HCT116 (cell line): ENCODE measurements around the gene OGDHL.
"Not testable (repeated sequence)": the region's sequence is repeated elsewhere in the genome, so short reads cannot be mapped to it uniquely, and the experiment has no call there.

Source experiments
- ATF3 ChIP-seq: IDR thresholded peaks from 2 replicates; pipeline ENCODE4 v1.6.1; 2012
- CEBPB ChIP-seq: IDR thresholded peaks from 2 replicates; pipeline ENCODE4 v1.6.1; 2012; ENCODE audit warnings: low read depth
- CTCF ChIP-seq, 3 experiments: fragments of 200-600 bp in 1 of 3; sonication (generic) in 1 of 3; IDR thresholded peaks in 2 of 3; conservative IDR thresholded peaks in 1 of 3; 2 replicates each; pipeline ENCODE4 v1.5.1; 2012 to 2017; ENCODE audit warnings: low read depth in 2 of 3, low read length in 2 of 3, antibody characterized with exemption in 1 of 3, borderline replicate concordance in 1 of 3, control low read depth in 1 of 3, mild to moderate bottlenecking in 1 of 3, mixed read lengths in 1 of 3, mixed run types in 1 of 3, moderate library complexity in 1 of 3; ENCODE audit not compliant: insufficient read depth in 1 of 3
- EZH2phosphoT487 ChIP-seq: fragments of 200-600 bp; IDR thresholded peaks from 2 replicates; pipeline ENCODE4 v1.6.1; 2018; ENCODE audit warnings: antibody characterized with exemption, borderline replicate concordance
- FOSL1 ChIP-seq: IDR thresholded peaks from 2 replicates; pipeline ENCODE4 v1.6.1; 2012; ENCODE audit warnings: low read depth
- JUND ChIP-seq: IDR thresholded peaks from 2 replicates; pipeline ENCODE4 v1.6.1; 2012
- POLR2A ChIP-seq: IDR thresholded peaks from 2 replicates; pipeline ENCODE4 v1.7.0; 2011; ENCODE audit warnings: borderline replicate concordance; ENCODE audit not compliant: insufficient read depth, insufficient read length; ENCODE audit errors: extremely low read depth
- POLR2AphosphoS5 ChIP-seq: IDR thresholded peaks from 2 replicates; pipeline ENCODE4 v1.6.1; 2011; ENCODE audit warnings: mild to moderate bottlenecking, low read depth, low read length, moderate library complexity
- REST ChIP-seq: IDR thresholded peaks from 2 replicates; pipeline ENCODE4 v1.6.1; 2012; ENCODE audit warnings: low read depth
- ZFX ChIP-seq: fragments of 450-650 bp; IDR thresholded peaks from 2 replicates; pipeline ENCODE4 v1.6.1; 2017

GRCh38 chr10:49771046-49771445, 8.9 kb upstream of the OGDHL start:
- not testable (repeated sequence) for TF ChIP-seq ZFX; CTCF (IDR thresholded peaks at IDR 0.05 in 2 of 3, conservative IDR thresholded peaks at IDR 0.05 in 1 of 3; ENCODE audit: borderline replicate concordance in 1 of 3, insufficient read depth in 1 of 3, low read depth in 2 of 3, low read length in 2 of 3); JUND; POLR2A; POLR2AphosphoS5; ATF3; FOSL1; REST; CEBPB; EZH2phosphoT487
